ENCODE results near the gene ILKAP. TPM values are rescaled to one million over a fixed set of nuclear protein-coding genes. Genes with fewer than 3 reads are reported as not detected.

ILKAP gene
- total RNA-seq, 3 donors from 2014 or later: 33.2 to 55.7 (median 39.9) TPM

GRCh38 chr2:238180554-238180953 lies 22.9 kb downstream of the ILKAP start:
- TF ChIP-seq CTCF (IDR thresholded peaks at IDR 0.05): no peak
- no peaks in the 10 kb centered on the region for H3K9me3 ChIP-seq
- H3K4me3 ChIP-seq: no peak overlapping the region
- no peaks in the 10 kb centered on the region for H3K4me1 ChIP-seq (ENCODE audit: low read depth)
- H3K36me3 ChIP-seq (ENCODE audit: low read depth): peaks cover 17% of the 10 kb centered on the region
- DNase-seq (no peak), ATAC-seq (no peak)
- intact Hi-C loops (cut with DNase I, micrococcal nuclease): no loop called here

GRCh38 chr2:238176613-238177012 lies 26.9 kb downstream of the ILKAP start:
- Histone ChIP-seq H3K4me1 (ENCODE audit: low read depth) (no peaks in the 10 kb centered on the region), H3K4me3 (no peak overlapping the region), H3K36me3 (ENCODE audit: low read depth) (peaks cover under 1% of the 10 kb centered on the region), H3K9me3 (no peaks in the 10 kb centered on the region)
- no peak for ATAC-seq
- intact Hi-C loops (cut with DNase I, micrococcal nuclease): no loop called here
- no peak for TF ChIP-seq CTCF (IDR thresholded peaks at IDR 0.05)
- DNase-seq: no peak

- Histone ChIP-seq H3K9me3 (no peaks in the 10 kb centered on the region), H3K4me1 (ENCODE audit: low read depth) (peaks cover 4% of the 10 kb centered on the region), H3K4me3 (no peak overlapping the region), H3K36me3 (ENCODE audit: low read depth) (no peaks in the 10 kb centered on the region)
- intact Hi-C loops (cut with DNase I, micrococcal nuclease): no loop called here
- TF ChIP-seq CTCF (IDR thresholded peaks at IDR 0.05): no peak
- peak; percentile 95 for ATAC-seq
- DNase-seq: peak in 1 of 3 donors; percentile 73
Observed at GRCh38 chr2:238174701-238175100, 28.8 kb downstream of the ILKAP start.

- peaks cover 5% of the 10 kb centered on the region for H3K4me1 ChIP-seq (ENCODE audit: low read depth)
- ATAC-seq (no peak), DNase-seq (no peak)
- no peak for TF ChIP-seq CTCF (IDR thresholded peaks at IDR 0.05)
- H3K36me3 ChIP-seq (ENCODE audit: low read depth): no peaks in the 10 kb centered on the region
- H3K4me3 ChIP-seq: no peak overlapping the region
- H3K9me3 ChIP-seq: no peaks in the 10 kb centered on the region
- intact Hi-C loops (cut with DNase I, micrococcal nuclease): no loop called here
Observed at GRCh38 chr2:238174291-238174690, 29.2 kb downstream of the ILKAP start.

- H3K9me3 ChIP-seq: no peaks in the 10 kb centered on the region
- no peak overlapping the region for H3K4me3 ChIP-seq
- H3K36me3 ChIP-seq (ENCODE audit: low read depth): no peaks in the 10 kb centered on the region
- ATAC-seq (no peak), DNase-seq (no peak)
- intact Hi-C loops (cut with DNase I, micrococcal nuclease): no loop called here
- TF ChIP-seq CTCF (IDR thresholded peaks at IDR 0.05): no peak
- H3K4me1 ChIP-seq (ENCODE audit: low read depth): peaks cover 5% of the 10 kb centered on the region
Observed at GRCh38 chr2:238173692-238174091, 29.8 kb downstream of the ILKAP start.

- no peak for TF ChIP-seq CTCF (IDR thresholded peaks at IDR 0.05)
- Histone ChIP-seq H3K36me3 (ENCODE audit: low read depth) (no peaks in the 10 kb centered on the region), H3K4me3 (no peak overlapping the region), H3K4me1 (ENCODE audit: low read depth) (peaks cover 5% of the 10 kb centered on the region), H3K9me3 (no peaks in the 10 kb centered on the region)
- ATAC-seq (no peak), DNase-seq (no peak)
- intact Hi-C loops (cut with DNase I, micrococcal nuclease): no loop called here
Observed at GRCh38 chr2:238172439-238172838, 31.1 kb downstream of the ILKAP start.
